GM21717 (cell line): ENCODE results near the gene EPN3.

ENCODE experiments used
- ATAC-seq: cut with Tn5 transposase; IDR thresholded peaks from one replicate; pipeline ENCODE4 v1.9.1; 2021; ENCODE audit warnings: mild to moderate bottlenecking, moderate library complexity; ENCODE audit not compliant: unreplicated experiment

EPN3 gene

GRCh38 chr17:50508573-50509460 lies 23.7 kb upstream of the EPN3 start:
- no peak for ATAC-seq

GRCh38 chr17:50511058-50511457 lies 21.5 kb upstream of the EPN3 start:
- ATAC-seq = peak; percentile 77

GRCh38 chr17:50513495-50513894 lies 19.0 kb upstream of the EPN3 start:
- no peak for ATAC-seq

- no peak for ATAC-seq
Observed at GRCh38 chr17:50514388-50514787, 18.1 kb upstream of the EPN3 start.

- no peak for ATAC-seq
Observed at GRCh38 chr17:50514936-50515702, 17.4 kb upstream of the EPN3 start.

- ATAC-seq = no peak
Observed at GRCh38 chr17:50517011-50517410, 15.5 kb upstream of the EPN3 start.

- ATAC-seq = no peak
Observed at GRCh38 chr17:50517504-50518383, 14.8 kb upstream of the EPN3 start.

- no peak for ATAC-seq
Observed at GRCh38 chr17:50518384-50519023, 14.0 kb upstream of the EPN3 start.

- ATAC-seq = no peak
Observed at GRCh38 chr17:50519141-50519834, 13.2 kb upstream of the EPN3 start.

- ATAC-seq = no peak
Observed at GRCh38 chr17:50520483-50520882, 12.1 kb upstream of the EPN3 start.

- no peak for ATAC-seq
Observed at GRCh38 chr17:50521514-50521913, 11.0 kb upstream of the EPN3 start.

GRCh38 chr17:50522766-50523165 lies 9.8 kb upstream of the EPN3 start:
- no peak for ATAC-seq

- no peak for ATAC-seq
Observed at GRCh38 chr17:50523208-50523607, 9.3 kb upstream of the EPN3 start.

GRCh38 chr17:50524838-50525237 lies 7.7 kb upstream of the EPN3 start:
- ATAC-seq = no peak

GRCh38 chr17:50527155-50527762 lies 5.3 kb upstream of the EPN3 start:
- ATAC-seq = no peak

- ATAC-seq = no peak
Observed at GRCh38 chr17:50527949-50528474, 4.5 kb upstream of the EPN3 start.

- ATAC-seq = no peak
Observed at GRCh38 chr17:50529849-50530248, 2.7 kb upstream of the EPN3 start.

GRCh38 chr17:50531428-50532025 lies 1.0 kb upstream of the EPN3 start:
- no peak for ATAC-seq

- ATAC-seq = no peak
Observed at GRCh38 chr17:50533185-50533584, 650 bp downstream of the EPN3 start.
